GM12872 (cell line): ENCODE measurements around the gene IL4R.

Experiments
- TF ChIP-seq, protein P1 (sequence below): IDR thresholded peaks from 3 replicates; pipeline ENCODE4 v1.5.1; 2011; ENCODE audit warnings: low read depth, mild to moderate bottlenecking, low read length, moderate library complexity; ENCODE audit not compliant: insufficient read depth

IL4R gene

GRCh38 chr16:27304881-27305745, 8.7 kb upstream of the IL4R start:
- TF ChIP-seq, protein P1, sequence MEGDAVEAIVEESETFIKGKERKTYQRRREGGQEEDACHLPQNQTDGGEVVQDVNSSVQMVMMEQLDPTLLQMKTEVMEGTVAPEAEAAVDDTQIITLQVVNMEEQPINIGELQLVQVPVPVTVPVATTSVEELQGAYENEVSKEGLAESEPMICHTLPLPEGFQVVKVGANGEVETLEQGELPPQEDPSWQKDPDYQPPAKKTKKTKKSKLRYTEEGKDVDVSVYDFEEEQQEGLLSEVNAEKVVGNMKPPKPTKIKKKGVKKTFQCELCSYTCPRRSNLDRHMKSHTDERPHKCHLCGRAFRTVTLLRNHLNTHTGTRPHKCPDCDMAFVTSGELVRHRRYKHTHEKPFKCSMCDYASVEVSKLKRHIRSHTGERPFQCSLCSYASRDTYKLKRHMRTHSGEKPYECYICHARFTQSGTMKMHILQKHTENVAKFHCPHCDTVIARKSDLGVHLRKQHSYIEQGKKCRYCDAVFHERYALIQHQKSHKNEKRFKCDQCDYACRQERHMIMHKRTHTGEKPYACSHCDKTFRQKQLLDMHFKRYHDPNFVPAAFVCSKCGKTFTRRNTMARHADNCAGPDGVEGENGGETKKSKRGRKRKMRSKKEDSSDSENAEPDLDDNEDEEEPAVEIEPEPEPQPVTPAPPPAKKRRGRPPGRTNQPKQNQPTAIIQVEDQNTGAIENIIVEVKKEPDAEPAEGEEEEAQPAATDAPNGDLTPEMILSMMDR = no peak

- TF ChIP-seq, protein P1 = no peak
Observed at GRCh38 chr16:27305839-27306442, 7.8 kb upstream of the IL4R start.

- TF ChIP-seq, protein P1 = no peak
Observed at GRCh38 chr16:27308792-27309191, 5.0 kb upstream of the IL4R start.

DNA sequence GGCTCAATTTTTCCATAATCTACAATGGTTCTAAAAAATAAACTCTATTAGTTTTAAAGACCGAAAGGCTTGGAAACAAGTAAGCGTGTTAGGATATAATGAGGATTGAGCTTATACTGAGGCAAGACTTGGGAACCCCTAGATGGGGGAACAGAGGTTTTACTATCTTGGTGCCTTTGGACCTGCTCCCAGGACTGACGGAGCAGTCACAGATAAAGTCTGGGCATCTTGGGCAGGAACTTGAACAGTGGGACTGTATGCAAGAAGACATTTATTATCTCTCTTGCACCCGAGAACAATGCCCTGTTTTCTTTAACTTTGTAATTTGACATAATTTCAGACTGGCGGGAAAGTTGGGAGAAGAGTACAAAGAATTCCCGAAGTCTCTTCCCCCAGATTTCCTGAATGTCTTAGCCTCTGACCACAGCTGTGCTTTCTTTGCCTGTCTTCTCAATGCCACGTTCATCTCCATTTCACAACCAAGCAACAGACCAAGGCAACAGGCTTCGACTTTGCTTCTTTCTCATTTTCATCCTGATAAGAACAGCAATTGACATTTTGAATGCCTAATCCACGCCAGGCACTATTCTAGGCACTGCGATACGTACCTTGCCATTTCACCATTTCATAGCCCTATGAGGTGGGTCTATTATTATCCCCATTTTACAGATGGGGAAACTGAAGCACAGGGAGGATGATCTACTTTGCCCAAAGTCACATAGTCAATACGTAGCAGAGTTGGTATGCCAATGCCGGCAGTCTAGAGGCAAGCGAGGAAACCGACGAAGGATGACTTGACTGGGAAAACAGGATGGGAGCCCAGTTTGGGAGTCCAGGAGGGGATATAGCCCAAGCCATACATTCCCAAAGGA, 3.0 kb upstream of the IL4R start:
- TF ChIP-seq, protein P1 = no peak

- TF ChIP-seq, protein P1 = no peak
Observed at GRCh38 chr16:27311448-27311830, 2.3 kb upstream of the IL4R start.

GRCh38 chr16:27311897-27312303, 1.9 kb upstream of the IL4R start:
- TF ChIP-seq, protein P1 = no peak

GRCh38 chr16:27312580-27313421, 973 bp upstream of the IL4R start:
- TF ChIP-seq, protein P1 = no peak
